WTC11 (cell line): ENCODE data around the gene ARL15. TPM values are rescaled to one million over a fixed set of nuclear protein-coding genes. Genes with fewer than 3 reads are reported as not detected.

Source experiments
- ATAC-seq: fragments of 200-7000 bp; cut with Tn5 transposase; 2 replicates; pipeline ENCODE4 v1.10.0; 2021; ENCODE audit warnings: mild to moderate bottlenecking, moderate library complexity
- CTCF ChIA-PET: fragments of 300-600 bp; sonication (Branson Sonifier 250); formaldehyde crosslinking; loops from one replicate; lab custom pipeline; 2021; ENCODE audit warnings: antibody characterized with exemption; lab: Charles Lee
- POLR2A ChIA-PET: fragments of 350-600 bp; sonication (Branson Sonifier 250); formaldehyde crosslinking; loops from one replicate; lab custom pipeline; 2021; ENCODE audit warnings: antibody characterized with exemption; lab: Charles Lee
- DNase-seq: peaks from one replicate; pipeline ENCODE4 v3.0.0; 2021; ENCODE audit warnings: low spot score
- H3K27ac Mint-ChIP-seq: 2 replicates; pipeline ENCODE4 v1.8.0; 2021; ENCODE audit warnings: mixed read lengths
- H3K27me3 Mint-ChIP-seq: 2 replicates; pipeline ENCODE4 v1.8.0; 2021; ENCODE audit warnings: low read depth, mild to moderate bottlenecking, moderate library complexity, mixed read lengths
- H3K36me3 Mint-ChIP-seq: 2 replicates; pipeline ENCODE4 v1.8.0; 2021; ENCODE audit warnings: mixed read lengths
- H3K4me1 Mint-ChIP-seq: 2 replicates; pipeline ENCODE4 v1.8.0; 2022; ENCODE audit warnings: mixed read lengths
- H3K4me3 Mint-ChIP-seq: 2 replicates; pipeline ENCODE4 v1.8.0; 2021; ENCODE audit warnings: mild to moderate bottlenecking, moderate library complexity, mixed read lengths
- H3K9me3 Mint-ChIP-seq: 2 replicates; pipeline ENCODE4 v1.8.0; 2021; ENCODE audit warnings: mixed read lengths
- AFF4 ChIP-seq: sonication (generic); formaldehyde crosslinking; IDR thresholded peaks from 2 replicates; pipeline ENCODE4 v1.8.1; 2023; ENCODE audit warnings: mild to moderate bottlenecking, missing genetic modification reagents, borderline replicate concordance
- ELF4 ChIP-seq: sonication (generic); formaldehyde crosslinking; IDR thresholded peaks from 2 replicates; pipeline ENCODE4 v1.8.1; 2022; ENCODE audit warnings: low read depth, mild to moderate bottlenecking, moderate library complexity, missing genetic modification reagents
- FOXJ3 ChIP-seq: sonication (generic); formaldehyde crosslinking; IDR thresholded peaks from 2 replicates; pipeline ENCODE4 v1.9.0; 2021; ENCODE audit warnings: missing genetic modification reagents, mild to moderate bottlenecking, borderline replicate concordance
- FOXP1 ChIP-seq: sonication (generic); formaldehyde crosslinking; IDR thresholded peaks from 2 replicates; pipeline ENCODE4 v1.8.0; 2022; ENCODE audit warnings: missing genetic modification reagents, mild to moderate bottlenecking, moderate library complexity, borderline replicate concordance
- MAX ChIP-seq: sonication (generic); formaldehyde crosslinking; IDR thresholded peaks from 2 replicates; pipeline ENCODE4 v1.8.0; 2022; ENCODE audit warnings: mild to moderate bottlenecking, missing genetic modification reagents
- MXD4 ChIP-seq: fragments of 250-450 bp; sonication (Bioruptor Pico); IDR thresholded peaks from 2 replicates; pipeline ENCODE4 v1.8.0; 2021; ENCODE audit warnings: mild to moderate bottlenecking, moderate library complexity, borderline replicate concordance
- NR2C2 ChIP-seq: sonication (generic); formaldehyde crosslinking; IDR thresholded peaks from 2 replicates; pipeline ENCODE4 v1.8.0; 2022; ENCODE audit warnings: mild to moderate bottlenecking, missing genetic modification reagents
- NR3C1 ChIP-seq: sonication (generic); formaldehyde crosslinking; conservative IDR thresholded peaks from 2 replicates; pipeline ENCODE4 v1.8.1; 2023; ENCODE audit warnings: low read depth, mild to moderate bottlenecking, missing genetic modification reagents
- SMAD3 ChIP-seq: sonication (generic); formaldehyde crosslinking; IDR thresholded peaks from 2 replicates; pipeline ENCODE4 v1.8.0; 2022; ENCODE audit warnings: missing genetic modification reagents, mild to moderate bottlenecking, borderline replicate concordance
- ZNF317 ChIP-seq: sonication (generic); formaldehyde crosslinking; IDR thresholded peaks from 2 replicates; pipeline ENCODE4 v1.8.1; 2023; ENCODE audit warnings: low read depth, mild to moderate bottlenecking, moderate library complexity, missing genetic modification reagents, borderline replicate concordance
- ZNF396 ChIP-seq: fragments of 250-450 bp; sonication (Bioruptor Pico); IDR thresholded peaks from 2 replicates; pipeline ENCODE4 v1.8.0; 2021; ENCODE audit warnings: mild to moderate bottlenecking, moderate library complexity, borderline replicate concordance
- ZNF416 ChIP-seq: fragments of 250-450 bp; sonication (Bioruptor Pico); IDR thresholded peaks from 2 replicates; pipeline ENCODE4 v1.9.0; 2021; ENCODE audit warnings: mild to moderate bottlenecking, inconsistent platforms
- total RNA-seq: library from RNA; stranded (reverse); gene quantifications from 3 replicates; pipeline ENCODE4 v1.2.3, GENCODE V29; 2021

The ARL15 gene
- total RNA-seq, 1 experiment from 2014 or later: 20.1 TPM

- Mint-ChIP-seq H3K27ac (no peak overlapping the region), H3K36me3 (no peaks in the 10 kb centered on the region), H3K27me3 (no peaks in the 10 kb centered on the region)
- ATAC-seq: peak; percentile 67
- TF ChIP-seq NR2C2 (CRISPR knock-in tag) (no peak), AFF4 (CRISPR knock-in tag) (no peak), FOXP1 (no peak)
- TF ChIP-seq, all 79 proteins: peak for 0
- ChIA-PET POLR2A (interaction anchor here (1.4 kb wide), 1 partner anchor 14 kb away, joined by 7 read pairs; the partner anchor contains the start of gene ARL15), CTCF (interaction anchor here (0.9 to 1.5 kb wide), 2 partner anchors 13 to 165 kb away, joined by 3 to 12 read pairs; no protein-coding TSS in a partner anchor)
- DNase-seq: no peak
- Mint-ChIP-seq H3K4me3 (0 out of 2 replicates have a peak overlapping the region, but pooled peaks have one; percentile 14), H3K4me1 (peaks cover 32% of the 10 kb centered on the region), H3K9me3 (peaks cover 3% of the 10 kb centered on the region)
These were observed 14.4 kb upstream of the ARL15 start for GRCh38 chr5:54324651-54325271.

- ATAC-seq: no peak
- Mint-ChIP-seq H3K4me3 (no peak overlapping the region), H3K36me3 (no peaks in the 10 kb centered on the region), H3K9me3 (no peaks in the 10 kb centered on the region; the same call in 1 of the 2 replicates), H3K27me3 (no peaks in the 10 kb centered on the region), H3K4me1 (peaks cover 32% of the 10 kb centered on the region), H3K27ac (no peak overlapping the region)
- TF ChIP-seq NR3C1 (CRISPR knock-in tag): no peak
- no peak for DNase-seq
- ChIA-PET CTCF (interaction anchor here (2.6 kb wide), 1 partner anchor 12 kb away, joined by 11 read pairs; no protein-coding TSS in a partner anchor), POLR2A (interaction anchor here (1.0 kb wide), 1 partner anchor 13 kb away, joined by 4 read pairs; the partner anchor contains the start of gene ARL15)
These were observed 13.1 kb upstream of the ARL15 start for GRCh38 chr5:54323495-54323894.

- CTCF ChIA-PET: interaction anchor here (1.0 kb wide), 1 partner anchor 9 kb away, joined by 3 read pairs; no protein-coding TSS in a partner anchor
- no peaks in the 10 kb centered on the region for H3K27me3 Mint-ChIP-seq
- peaks cover 20% of the 10 kb centered on the region for H3K4me1 Mint-ChIP-seq
- no peaks in the 10 kb centered on the region for H3K9me3 Mint-ChIP-seq
- H3K36me3 Mint-ChIP-seq: no peaks in the 10 kb centered on the region
- H3K4me3 Mint-ChIP-seq: no peak overlapping the region
- no peak for TF ChIP-seq MXD4 (CRISPR knock-in tag)
- no peak for TF ChIP-seq ELF4
- TF ChIP-seq SMAD3 (CRISPR knock-in tag): no peak
- no peak for TF ChIP-seq ZNF416 (CRISPR knock-in tag)
- no peak for TF ChIP-seq MAX (CRISPR knock-in tag)
- POLR2A ChIA-PET: no interaction called here
- DNase-seq: no peak
- no peak overlapping the region for H3K27ac Mint-ChIP-seq
- ATAC-seq: no peak
These were observed 9.9 kb upstream of the ARL15 start for GRCh38 chr5:54320256-54320655.

- DNase-seq: no peak
- ATAC-seq: no peak
- no peak overlapping the region for H3K4me3 Mint-ChIP-seq
- no peaks in the 10 kb centered on the region for H3K36me3 Mint-ChIP-seq
- H3K27me3 Mint-ChIP-seq: peaks cover 10% of the 10 kb centered on the region
- no peak overlapping the region for H3K27ac Mint-ChIP-seq
- CTCF ChIA-PET: interaction anchor here (0.7 kb wide), 1 partner anchor 74 kb away, joined by 3 read pairs; no protein-coding TSS in a partner anchor
- POLR2A ChIA-PET: no interaction called here
- no peaks in the 10 kb centered on the region for H3K9me3 Mint-ChIP-seq
- H3K4me1 Mint-ChIP-seq: no peaks in the 10 kb centered on the region
- no peak for TF ChIP-seq FOXJ3 (CRISPR knock-in tag)
- TF ChIP-seq ZNF317: no peak
- no peak for TF ChIP-seq ZNF396 (CRISPR knock-in tag)
- TF ChIP-seq, all 79 proteins: peak for 0
These were observed 7.3 kb upstream of the ARL15 start for GRCh38 chr5:54317511-54318260.
